ENCODE results near the gene HSPBP1. TPM values are rescaled to one million over a fixed set of nuclear protein-coding genes. Genes with fewer than 3 reads are reported as not detected.

The HSPBP1 gene
- total and polyA plus RNA-seq, 4 donors, result 19.3 to 62.2 (median 51.7) TPM

DNA sequence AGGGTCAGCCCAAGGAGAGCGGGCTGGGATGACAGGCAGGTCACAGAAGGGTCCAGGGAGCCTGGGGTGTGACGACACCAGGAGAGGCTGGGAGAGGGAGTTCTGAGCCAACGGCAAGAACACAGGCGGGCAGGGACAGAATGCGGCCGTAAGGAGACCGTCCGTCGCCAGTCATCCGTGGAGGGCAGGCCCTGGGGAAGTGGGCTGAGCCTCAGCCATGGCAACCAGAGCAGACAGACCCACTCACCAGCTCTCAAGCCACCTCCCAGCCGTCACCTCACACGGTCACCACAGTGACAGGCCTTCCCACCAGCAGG lies 47.7 kb downstream of the HSPBP1 start:
- Histone ChIP-seq H3K9me3 (ENCODE audit: control insufficient read depth in 4 of 4, insufficient read depth in 3 of 4, low read length in 3 of 4) (no peaks in the 10 kb centered on the region), H3K36me3 (ENCODE audit: control insufficient read depth in 4 of 4, insufficient read depth in 4 of 4, low read length in 4 of 4) (peaks cover 24 to 74% (median 29%) of the 10 kb centered on the region in 4 donors), H3K27ac (ENCODE audit: low read depth in 1 of 2, low read length in 1 of 2) (no peak overlapping the region), H3K27me3 (ENCODE audit: control insufficient read depth in 3 of 3, insufficient read depth in 3 of 3, low read length in 2 of 3) (no peaks in the 10 kb centered on the region), H3K9ac (ENCODE audit: insufficient read depth in 1 of 2, low read length in 2 of 2) (no peak overlapping the region), H3K4me3 (no peak overlapping the region), H3K4me1 (ENCODE audit: control insufficient read depth in 5 of 5, insufficient read depth in 5 of 5, low read length in 5 of 5) (no peaks in the 10 kb centered on the region)
- ATAC-seq (ENCODE audit: insufficient read depth, low FRiP score), result no peak
- DNase-seq, result no peak
- WGBS, 2 donors, result 80 to 90% methylated on average over 12 of the region's 12 CpGs
- TF ChIP-seq, protein P1, sequence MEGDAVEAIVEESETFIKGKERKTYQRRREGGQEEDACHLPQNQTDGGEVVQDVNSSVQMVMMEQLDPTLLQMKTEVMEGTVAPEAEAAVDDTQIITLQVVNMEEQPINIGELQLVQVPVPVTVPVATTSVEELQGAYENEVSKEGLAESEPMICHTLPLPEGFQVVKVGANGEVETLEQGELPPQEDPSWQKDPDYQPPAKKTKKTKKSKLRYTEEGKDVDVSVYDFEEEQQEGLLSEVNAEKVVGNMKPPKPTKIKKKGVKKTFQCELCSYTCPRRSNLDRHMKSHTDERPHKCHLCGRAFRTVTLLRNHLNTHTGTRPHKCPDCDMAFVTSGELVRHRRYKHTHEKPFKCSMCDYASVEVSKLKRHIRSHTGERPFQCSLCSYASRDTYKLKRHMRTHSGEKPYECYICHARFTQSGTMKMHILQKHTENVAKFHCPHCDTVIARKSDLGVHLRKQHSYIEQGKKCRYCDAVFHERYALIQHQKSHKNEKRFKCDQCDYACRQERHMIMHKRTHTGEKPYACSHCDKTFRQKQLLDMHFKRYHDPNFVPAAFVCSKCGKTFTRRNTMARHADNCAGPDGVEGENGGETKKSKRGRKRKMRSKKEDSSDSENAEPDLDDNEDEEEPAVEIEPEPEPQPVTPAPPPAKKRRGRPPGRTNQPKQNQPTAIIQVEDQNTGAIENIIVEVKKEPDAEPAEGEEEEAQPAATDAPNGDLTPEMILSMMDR (IDR thresholded peaks at IDR 0.05; ENCODE audit: control extremely low read depth, extremely low read depth), result no peak

DNA sequence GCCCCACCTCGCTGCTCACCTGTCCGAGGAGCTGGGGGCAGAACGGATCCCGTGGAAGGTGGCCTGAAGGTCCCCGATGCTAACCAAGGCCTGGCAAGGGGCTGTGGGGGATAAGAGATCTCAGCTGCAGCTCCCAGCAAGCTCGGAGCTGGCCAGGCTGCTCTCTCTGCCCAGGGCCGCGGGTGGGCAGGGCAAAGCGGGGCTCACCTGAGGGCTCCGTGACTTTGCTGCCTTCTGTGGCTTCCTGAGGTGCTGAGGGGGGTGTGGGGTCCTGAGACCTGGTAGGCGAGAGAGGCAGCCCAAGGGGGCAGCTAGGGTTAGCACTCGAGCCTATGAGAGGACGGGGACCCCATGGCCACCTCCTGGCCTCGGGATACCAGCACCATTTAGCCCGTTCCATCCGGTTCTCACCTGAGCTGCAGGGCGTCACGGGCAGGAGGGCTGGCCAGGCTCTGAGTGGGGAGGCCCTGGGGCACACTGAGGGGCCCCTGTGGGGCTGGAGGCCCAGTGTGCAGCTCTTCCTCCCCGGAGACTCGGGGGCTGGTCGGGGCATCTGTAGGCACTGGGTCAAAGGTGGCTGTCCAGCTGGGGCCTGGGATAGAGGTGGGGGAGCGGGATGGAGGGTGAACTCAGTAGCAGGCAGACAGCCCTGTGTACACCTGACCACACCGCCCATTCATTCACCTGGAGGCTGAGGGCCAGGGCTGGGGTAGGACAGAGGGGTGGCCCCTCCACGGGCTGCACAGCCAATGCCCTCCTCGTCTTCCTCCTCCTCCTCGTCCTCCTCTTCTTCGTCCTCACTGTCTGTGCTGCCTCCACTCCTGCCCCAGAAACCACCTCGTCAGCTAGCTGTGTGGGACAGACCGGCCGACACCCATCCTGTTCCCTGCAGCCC lies 48.3 kb downstream of the HSPBP1 start:
- 93 to 96% methylated on average over 30 of the region's 30 CpGs for WGBS, 2 donors
- TF ChIP-seq, protein P1 (IDR thresholded peaks at IDR 0.05; ENCODE audit: control extremely low read depth, extremely low read depth), result no peak
- Histone ChIP-seq H3K27me3 (ENCODE audit: control insufficient read depth in 3 of 3, insufficient read depth in 3 of 3, low read length in 2 of 3) (no peaks in the 10 kb centered on the region), H3K27ac (ENCODE audit: low read depth in 1 of 2, low read length in 1 of 2) (no peak overlapping the region), H3K9me3 (ENCODE audit: control insufficient read depth in 4 of 4, insufficient read depth in 3 of 4, low read length in 3 of 4) (no peaks in the 10 kb centered on the region), H3K36me3 (ENCODE audit: control insufficient read depth in 4 of 4, insufficient read depth in 4 of 4, low read length in 4 of 4) (peaks cover 19 to 73% (median 26%) of the 10 kb centered on the region in 4 donors), H3K4me3 (no peak overlapping the region), H3K9ac (ENCODE audit: insufficient read depth in 1 of 2, low read length in 2 of 2) (no peak overlapping the region), H3K4me1 (ENCODE audit: control insufficient read depth in 5 of 5, insufficient read depth in 5 of 5, low read length in 5 of 5) (no peaks in the 10 kb centered on the region)
- no peak for ATAC-seq (ENCODE audit: insufficient read depth, low FRiP score)
- no peak for DNase-seq

DNA sequence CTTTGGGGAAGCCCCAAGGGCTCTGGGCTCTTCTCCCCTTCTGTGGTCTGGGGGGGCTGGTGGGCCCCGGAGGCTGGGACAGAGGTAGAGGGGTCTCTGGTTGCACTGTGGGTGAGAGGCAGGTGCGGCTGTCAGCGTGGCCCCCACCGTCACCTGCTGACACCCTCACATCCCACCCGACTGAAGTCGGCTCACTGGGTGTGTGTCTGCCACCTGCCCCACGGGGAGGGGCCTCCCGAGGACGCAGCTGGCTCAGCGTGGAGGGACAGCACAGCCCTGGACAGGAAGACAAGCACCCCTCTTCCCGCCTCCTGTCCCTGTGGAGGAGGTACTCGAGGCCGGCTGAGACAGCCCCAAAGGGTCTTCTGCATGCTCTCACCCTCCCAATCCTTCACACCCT lies 49.1 kb downstream of the HSPBP1 start:
- WGBS, 2 donors, result 92 to 96% methylated on average over 12 to 13 of the region's 13 CpGs
- H3K4me1 ChIP-seq (ENCODE audit: control insufficient read depth in 5 of 5, insufficient read depth in 5 of 5, low read length in 5 of 5), result no peaks in the 10 kb centered on the region
- no peak overlapping the region for H3K27ac ChIP-seq (ENCODE audit: low read depth in 1 of 2, low read length in 1 of 2)
- no peaks in the 10 kb centered on the region for H3K27me3 ChIP-seq (ENCODE audit: control insufficient read depth in 3 of 3, insufficient read depth in 3 of 3, low read length in 2 of 3)
- ATAC-seq (ENCODE audit: insufficient read depth, low FRiP score) (no peak), DNase-seq (no peak)
- H3K36me3 ChIP-seq (ENCODE audit: control insufficient read depth in 4 of 4, insufficient read depth in 4 of 4, low read length in 4 of 4), result peaks cover 15 to 73% (median 22%) of the 10 kb centered on the region in 4 donors
- H3K9ac ChIP-seq (ENCODE audit: insufficient read depth in 1 of 2, low read length in 2 of 2), result no peak overlapping the region
- TF ChIP-seq, protein P1 (IDR thresholded peaks at IDR 0.05; ENCODE audit: control extremely low read depth, extremely low read depth), result no peak
- H3K9me3 ChIP-seq (ENCODE audit: control insufficient read depth in 4 of 4, insufficient read depth in 3 of 4, low read length in 3 of 4), result no peaks in the 10 kb centered on the region
- H3K4me3 ChIP-seq, result no peak overlapping the region
